GM23338 (cell line): ENCODE data around the gene PSMA7. TPM values are rescaled to one million over a fixed set of nuclear protein-coding genes. Genes with fewer than 3 reads are reported as not detected.

Experiments used
- ATAC-seq: fragments of 200-7000 bp; cut with Tn5 transposase; 3 replicates; pipeline ENCODE4 v1.9.1; 2020
- DNase-seq: peaks from one replicate; pipeline ENCODE4 v3.0.0-alpha.2; 2015; ENCODE audit warnings: low spot score
- H2AFZ ChIP-seq: fragments of 200-600 bp; sonication (generic); 2 replicates; pipeline ENCODE4 v1.8.0; 2016; ENCODE audit warnings: antibody characterized with exemption, mild to moderate bottlenecking, moderate library complexity
- H3F3A ChIP-seq: fragments of 200-600 bp; sonication (generic); replicated peaks from 2 replicates; pipeline ENCODE4 v1.8.0; 2017; ENCODE audit warnings: antibody characterized with exemption, mixed run types, low read depth
- H3K27ac ChIP-seq: fragments of 200-600 bp; sonication (generic); 2 replicates; pipeline ENCODE4 v1.6.1; 2016; ENCODE audit warnings: low read depth
- H3K27me3 ChIP-seq: fragments of 200-600 bp; sonication (generic); 2 replicates; pipeline ENCODE4 v1.8.0; 2016; ENCODE audit warnings: mild to moderate bottlenecking, mixed run types, moderate library complexity; ENCODE audit not compliant: insufficient read depth
- H3K36me3 ChIP-seq: fragments of 200-600 bp; sonication (generic); 2 replicates; pipeline ENCODE4 v1.8.0; 2016; ENCODE audit warnings: mild to moderate bottlenecking; ENCODE audit not compliant: insufficient read depth
- H3K4me1 ChIP-seq: fragments of 200-600 bp; sonication (generic); 2 replicates; pipeline ENCODE4 v1.8.0; 2016; ENCODE audit warnings: mild to moderate bottlenecking, moderate library complexity; ENCODE audit not compliant: insufficient read depth
- H3K4me2 ChIP-seq: fragments of 200-600 bp; sonication (generic); 2 replicates; pipeline ENCODE4 v1.7.1; 2017; ENCODE audit warnings: mixed run types
- H3K4me3 ChIP-seq: fragments of 200-600 bp; sonication (generic); 2 replicates; pipeline ENCODE4 v1.6.1; 2016; ENCODE audit warnings: mixed run types
- H3K79me2 ChIP-seq: fragments of 200-600 bp; sonication (generic); replicated peaks from 2 replicates; pipeline ENCODE4 v1.8.0; 2017; ENCODE audit warnings: mild to moderate bottlenecking; ENCODE audit not compliant: insufficient read depth
- H3K9me2 ChIP-seq: fragments of 200-600 bp; sonication (generic); 2 replicates; pipeline ENCODE4 v1.8.0; 2017; ENCODE audit not compliant: insufficient read depth
- H4K20me1 ChIP-seq: fragments of 200-600 bp; sonication (generic); replicated peaks from 2 replicates; pipeline ENCODE4 v1.8.0; 2017; ENCODE audit warnings: mild to moderate bottlenecking; ENCODE audit not compliant: insufficient read depth
- H3K27ac Mint-ChIP-seq: 2 replicates; pipeline ENCODE4 v1.8.0; 2020; ENCODE audit warnings: inconsistent platforms, mild to moderate bottlenecking, moderate library complexity, mixed read lengths
- H3K27me3 Mint-ChIP-seq: 3 replicates; pipeline ENCODE4 v1.8.0; 2022; ENCODE audit warnings: low read depth, mild to moderate bottlenecking, moderate library complexity, mixed read lengths, inconsistent platforms; ENCODE audit not compliant: insufficient read depth, poor library complexity
- H3K36me3 Mint-ChIP-seq: 3 replicates; pipeline ENCODE4 v1.8.0; 2021; ENCODE audit warnings: low read depth, mild to moderate bottlenecking, inconsistent platforms, moderate library complexity, mixed read lengths
- H3K4me1 Mint-ChIP-seq: 3 replicates; pipeline ENCODE4 v1.8.0; 2020; ENCODE audit warnings: mild to moderate bottlenecking, inconsistent platforms, mixed read lengths
- H3K4me3 Mint-ChIP-seq: 3 replicates; pipeline ENCODE4 v1.8.0; 2021; ENCODE audit warnings: moderate library complexity, mild to moderate bottlenecking, inconsistent platforms, mixed read lengths
- H3K9me3 Mint-ChIP-seq: 3 replicates; pipeline ENCODE4 v1.8.0; 2020; ENCODE audit warnings: moderate library complexity, mild to moderate bottlenecking, inconsistent platforms, mixed read lengths
- EZH2 ChIP-seq: fragments of 200-600 bp; sonication (generic); IDR thresholded peaks from one replicate; pipeline ENCODE4 v1.8.0; 2017; ENCODE audit warnings: antibody characterized with exemption, mild to moderate bottlenecking, low read depth; ENCODE audit not compliant: unreplicated experiment
- EZH2phosphoT487 ChIP-seq: fragments of 200-600 bp; sonication (generic); IDR thresholded peaks from one replicate; pipeline ENCODE4 v1.8.1; 2018; ENCODE audit warnings: antibody characterized with exemption; ENCODE audit not compliant: unreplicated experiment
- JUNB ChIP-seq: IDR thresholded peaks from one replicate; pipeline ENCODE4 v1.6.1; 2016; ENCODE audit warnings: antibody characterized with exemption; ENCODE audit not compliant: unreplicated experiment
- NANOG ChIP-seq: IDR thresholded peaks from 2 replicates; pipeline ENCODE4 v1.6.1; 2016; ENCODE audit warnings: antibody characterized with exemption, borderline replicate concordance
- POLR2AphosphoS5 ChIP-seq: IDR thresholded peaks from 2 replicates; pipeline ENCODE4 v1.6.1; 2016; ENCODE audit warnings: antibody characterized with exemption, low read depth
- polyA plus RNA-seq: library from polyadenylated mRNA; unstranded; fragments of >200 nt; fragmentation: Nextera tagmentation; extraction: Ambion mirVana; gene quantifications from 2 replicates; pipeline ENCODE4 v1.2.1, GENCODE V29; 2016
- total RNA-seq: library from RNA; depleted of rRNA; stranded (reverse); fragments of >200 nt; shearing (Covaris generic); gene quantifications from 2 replicates; pipeline ENCODE4 v1.2.3, GENCODE V29; 2014
- TF ChIP-seq, protein P1 (sequence below): fragments of 250-450 bp; sonication (Bioruptor Pico); IDR thresholded peaks from 2 replicates; pipeline ENCODE4 v1.5.0; 2020; ENCODE audit warnings: mild to moderate bottlenecking, moderate library complexity
- TF ChIP-seq, protein P2 (sequence below), 2 experiments: fragments of 200-600 bp in 1 of 2; sonication (generic) in 1 of 2; conservative IDR thresholded peaks; 2 replicates each; pipeline versions ENCODE4 v1.5.1 to v1.6.1; 2016 to 2017; ENCODE audit warnings: antibody characterized with exemption in 2 of 2, low read depth in 2 of 2, mild to moderate bottlenecking in 2 of 2, moderate library complexity in 1 of 2
- TF ChIP-seq, protein P3 (sequence below): IDR thresholded peaks from 2 replicates; pipeline ENCODE4 v1.6.1; 2016; ENCODE audit warnings: antibody characterized with exemption
- TF ChIP-seq, protein P4 (sequence below): IDR thresholded peaks from one replicate; pipeline ENCODE4 v1.6.1; 2018; ENCODE audit warnings: antibody characterized with exemption; ENCODE audit not compliant: unreplicated experiment

Gene PSMA7
- total and polyA plus RNA-seq, 2 experiments from 2014 or later, result 357 to 628 TPM

DNA sequence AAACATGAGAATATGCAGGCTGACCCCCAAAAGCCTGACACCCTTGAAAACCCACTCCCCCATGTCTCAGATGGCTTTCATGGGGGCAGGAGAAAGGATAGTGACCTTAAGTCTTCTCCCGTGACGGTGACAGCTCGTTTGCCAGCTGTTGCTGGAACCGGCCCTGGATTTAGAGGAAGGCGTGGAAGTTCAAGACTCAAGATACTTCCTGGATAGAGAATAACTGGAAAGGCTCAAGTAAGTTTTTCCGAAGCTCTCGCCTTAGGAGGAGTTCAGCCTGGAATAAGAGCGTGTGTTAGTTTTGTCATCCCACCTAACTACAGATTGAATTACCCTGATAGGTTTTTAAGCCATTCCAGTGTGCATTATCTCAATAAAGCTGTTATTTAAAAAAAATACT, 28.1 kb upstream of the PSMA7 start:
- TF ChIP-seq, protein P1, sequence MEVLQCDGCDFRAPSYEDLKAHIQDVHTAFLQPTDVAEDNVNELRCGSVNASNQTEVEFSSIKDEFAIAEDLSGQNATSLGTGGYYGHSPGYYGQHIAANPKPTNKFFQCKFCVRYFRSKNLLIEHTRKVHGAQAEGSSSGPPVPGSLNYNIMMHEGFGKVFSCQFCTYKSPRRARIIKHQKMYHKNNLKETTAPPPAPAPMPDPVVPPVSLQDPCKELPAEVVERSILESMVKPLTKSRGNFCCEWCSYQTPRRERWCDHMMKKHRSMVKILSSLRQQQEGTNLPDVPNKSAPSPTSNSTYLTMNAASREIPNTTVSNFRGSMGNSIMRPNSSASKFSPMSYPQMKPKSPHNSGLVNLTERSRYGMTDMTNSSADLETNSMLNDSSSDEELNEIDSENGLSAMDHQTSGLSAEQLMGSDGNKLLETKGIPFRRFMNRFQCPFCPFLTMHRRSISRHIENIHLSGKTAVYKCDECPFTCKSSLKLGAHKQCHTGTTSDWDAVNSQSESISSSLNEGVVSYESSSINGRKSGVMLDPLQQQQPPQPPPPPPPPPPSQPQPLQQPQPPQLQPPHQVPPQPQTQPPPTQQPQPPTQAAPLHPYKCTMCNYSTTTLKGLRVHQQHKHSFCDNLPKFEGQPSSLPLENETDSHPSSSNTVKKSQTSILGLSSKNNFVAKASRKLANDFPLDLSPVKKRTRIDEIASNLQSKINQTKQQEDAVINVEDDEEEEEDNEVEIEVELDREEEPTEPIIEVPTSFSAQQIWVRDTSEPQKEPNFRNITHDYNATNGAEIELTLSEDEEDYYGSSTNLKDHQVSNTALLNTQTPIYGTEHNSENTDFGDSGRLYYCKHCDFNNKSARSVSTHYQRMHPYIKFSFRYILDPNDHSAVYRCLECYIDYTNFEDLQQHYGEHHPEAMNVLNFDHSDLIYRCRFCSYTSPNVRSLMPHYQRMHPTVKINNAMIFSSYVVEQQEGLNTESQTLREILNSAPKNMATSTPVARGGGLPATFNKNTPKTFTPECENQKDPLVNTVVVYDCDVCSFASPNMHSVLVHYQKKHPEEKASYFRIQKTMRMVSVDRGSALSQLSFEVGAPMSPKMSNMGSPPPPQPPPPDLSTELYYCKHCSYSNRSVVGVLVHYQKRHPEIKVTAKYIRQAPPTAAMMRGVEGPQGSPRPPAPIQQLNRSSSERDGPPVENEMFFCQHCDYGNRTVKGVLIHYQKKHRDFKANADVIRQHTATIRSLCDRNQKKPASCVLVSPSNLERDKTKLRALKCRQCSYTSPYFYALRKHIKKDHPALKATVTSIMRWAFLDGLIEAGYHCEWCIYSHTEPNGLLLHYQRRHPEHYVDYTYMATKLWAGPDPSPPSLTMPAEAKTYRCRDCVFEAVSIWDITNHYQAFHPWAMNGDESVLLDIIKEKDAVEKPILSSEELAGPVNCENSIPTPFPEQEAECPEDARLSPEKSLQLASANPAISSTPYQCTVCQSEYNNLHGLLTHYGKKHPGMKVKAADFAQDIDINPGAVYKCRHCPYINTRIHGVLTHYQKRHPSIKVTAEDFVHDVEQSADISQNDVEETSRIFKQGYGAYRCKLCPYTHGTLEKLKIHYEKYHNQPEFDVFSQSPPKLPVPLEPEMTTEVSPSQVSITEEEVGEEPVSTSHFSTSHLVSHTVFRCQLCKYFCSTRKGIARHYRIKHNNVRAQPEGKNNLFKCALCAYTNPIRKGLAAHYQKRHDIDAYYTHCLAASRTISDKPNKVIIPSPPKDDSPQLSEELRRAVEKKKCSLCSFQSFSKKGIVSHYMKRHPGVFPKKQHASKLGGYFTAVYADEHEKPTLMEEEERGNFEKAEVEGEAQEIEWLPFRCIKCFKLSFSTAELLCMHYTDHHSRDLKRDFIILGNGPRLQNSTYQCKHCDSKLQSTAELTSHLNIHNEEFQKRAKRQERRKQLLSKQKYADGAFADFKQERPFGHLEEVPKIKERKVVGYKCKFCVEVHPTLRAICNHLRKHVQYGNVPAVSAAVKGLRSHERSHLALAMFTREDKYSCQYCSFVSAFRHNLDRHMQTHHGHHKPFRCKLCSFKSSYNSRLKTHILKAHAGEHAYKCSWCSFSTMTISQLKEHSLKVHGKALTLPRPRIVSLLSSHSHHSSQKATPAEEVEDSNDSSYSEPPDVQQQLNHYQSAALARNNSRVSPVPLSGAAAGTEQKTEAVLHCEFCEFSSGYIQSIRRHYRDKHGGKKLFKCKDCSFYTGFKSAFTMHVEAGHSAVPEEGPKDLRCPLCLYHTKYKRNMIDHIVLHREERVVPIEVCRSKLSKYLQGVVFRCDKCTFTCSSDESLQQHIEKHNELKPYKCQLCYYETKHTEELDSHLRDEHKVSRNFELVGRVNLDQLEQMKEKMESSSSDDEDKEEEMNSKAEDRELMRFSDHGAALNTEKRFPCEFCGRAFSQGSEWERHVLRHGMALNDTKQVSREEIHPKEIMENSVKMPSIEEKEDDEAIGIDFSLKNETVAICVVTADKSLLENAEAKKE (CRISPR knock-in tag), result no peak
- TF ChIP-seq NANOG (no peak), JUNB (no peak), EZH2phosphoT487 (no peak), POLR2AphosphoS5 (no peak), EZH2 (no peak)
- TF ChIP-seq, protein P2, sequence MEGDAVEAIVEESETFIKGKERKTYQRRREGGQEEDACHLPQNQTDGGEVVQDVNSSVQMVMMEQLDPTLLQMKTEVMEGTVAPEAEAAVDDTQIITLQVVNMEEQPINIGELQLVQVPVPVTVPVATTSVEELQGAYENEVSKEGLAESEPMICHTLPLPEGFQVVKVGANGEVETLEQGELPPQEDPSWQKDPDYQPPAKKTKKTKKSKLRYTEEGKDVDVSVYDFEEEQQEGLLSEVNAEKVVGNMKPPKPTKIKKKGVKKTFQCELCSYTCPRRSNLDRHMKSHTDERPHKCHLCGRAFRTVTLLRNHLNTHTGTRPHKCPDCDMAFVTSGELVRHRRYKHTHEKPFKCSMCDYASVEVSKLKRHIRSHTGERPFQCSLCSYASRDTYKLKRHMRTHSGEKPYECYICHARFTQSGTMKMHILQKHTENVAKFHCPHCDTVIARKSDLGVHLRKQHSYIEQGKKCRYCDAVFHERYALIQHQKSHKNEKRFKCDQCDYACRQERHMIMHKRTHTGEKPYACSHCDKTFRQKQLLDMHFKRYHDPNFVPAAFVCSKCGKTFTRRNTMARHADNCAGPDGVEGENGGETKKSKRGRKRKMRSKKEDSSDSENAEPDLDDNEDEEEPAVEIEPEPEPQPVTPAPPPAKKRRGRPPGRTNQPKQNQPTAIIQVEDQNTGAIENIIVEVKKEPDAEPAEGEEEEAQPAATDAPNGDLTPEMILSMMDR (conservative IDR thresholded peaks at IDR 0.05; ENCODE audit: low read depth in 2 of 2), result no peak
- TF ChIP-seq, protein P3, sequence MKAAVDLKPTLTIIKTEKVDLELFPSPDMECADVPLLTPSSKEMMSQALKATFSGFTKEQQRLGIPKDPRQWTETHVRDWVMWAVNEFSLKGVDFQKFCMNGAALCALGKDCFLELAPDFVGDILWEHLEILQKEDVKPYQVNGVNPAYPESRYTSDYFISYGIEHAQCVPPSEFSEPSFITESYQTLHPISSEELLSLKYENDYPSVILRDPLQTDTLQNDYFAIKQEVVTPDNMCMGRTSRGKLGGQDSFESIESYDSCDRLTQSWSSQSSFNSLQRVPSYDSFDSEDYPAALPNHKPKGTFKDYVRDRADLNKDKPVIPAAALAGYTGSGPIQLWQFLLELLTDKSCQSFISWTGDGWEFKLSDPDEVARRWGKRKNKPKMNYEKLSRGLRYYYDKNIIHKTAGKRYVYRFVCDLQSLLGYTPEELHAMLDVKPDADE, result no peak
- TF ChIP-seq, protein P4, sequence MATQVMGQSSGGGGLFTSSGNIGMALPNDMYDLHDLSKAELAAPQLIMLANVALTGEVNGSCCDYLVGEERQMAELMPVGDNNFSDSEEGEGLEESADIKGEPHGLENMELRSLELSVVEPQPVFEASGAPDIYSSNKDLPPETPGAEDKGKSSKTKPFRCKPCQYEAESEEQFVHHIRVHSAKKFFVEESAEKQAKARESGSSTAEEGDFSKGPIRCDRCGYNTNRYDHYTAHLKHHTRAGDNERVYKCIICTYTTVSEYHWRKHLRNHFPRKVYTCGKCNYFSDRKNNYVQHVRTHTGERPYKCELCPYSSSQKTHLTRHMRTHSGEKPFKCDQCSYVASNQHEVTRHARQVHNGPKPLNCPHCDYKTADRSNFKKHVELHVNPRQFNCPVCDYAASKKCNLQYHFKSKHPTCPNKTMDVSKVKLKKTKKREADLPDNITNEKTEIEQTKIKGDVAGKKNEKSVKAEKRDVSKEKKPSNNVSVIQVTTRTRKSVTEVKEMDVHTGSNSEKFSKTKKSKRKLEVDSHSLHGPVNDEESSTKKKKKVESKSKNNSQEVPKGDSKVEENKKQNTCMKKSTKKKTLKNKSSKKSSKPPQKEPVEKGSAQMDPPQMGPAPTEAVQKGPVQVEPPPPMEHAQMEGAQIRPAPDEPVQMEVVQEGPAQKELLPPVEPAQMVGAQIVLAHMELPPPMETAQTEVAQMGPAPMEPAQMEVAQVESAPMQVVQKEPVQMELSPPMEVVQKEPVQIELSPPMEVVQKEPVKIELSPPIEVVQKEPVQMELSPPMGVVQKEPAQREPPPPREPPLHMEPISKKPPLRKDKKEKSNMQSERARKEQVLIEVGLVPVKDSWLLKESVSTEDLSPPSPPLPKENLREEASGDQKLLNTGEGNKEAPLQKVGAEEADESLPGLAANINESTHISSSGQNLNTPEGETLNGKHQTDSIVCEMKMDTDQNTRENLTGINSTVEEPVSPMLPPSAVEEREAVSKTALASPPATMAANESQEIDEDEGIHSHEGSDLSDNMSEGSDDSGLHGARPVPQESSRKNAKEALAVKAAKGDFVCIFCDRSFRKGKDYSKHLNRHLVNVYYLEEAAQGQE, result no peak
- H3K4me3 Mint-ChIP-seq, result no peak overlapping the region
- H3K36me3 Mint-ChIP-seq, result peaks cover 29% of the 10 kb centered on the region
- Histone ChIP-seq H4K20me1 (no peaks in the 10 kb centered on the region), H3K4me3 (no peak overlapping the region), H3K4me1 (no peaks in the 10 kb centered on the region), H3K27me3 (no peaks in the 10 kb centered on the region), H3K79me2 (no peaks in the 10 kb centered on the region), H3F3A (no peaks in the 10 kb centered on the region), H2AFZ (no peak overlapping the region), H3K36me3 (peaks cover 7% of the 10 kb centered on the region; the same call in 1 of the 2 replicates), H3K27ac (no peak overlapping the region), H3K9me2 (no peaks in the 10 kb centered on the region), H3K4me2 (no peak overlapping the region)
- no peak overlapping the region for H3K27ac Mint-ChIP-seq
- no peaks in the 10 kb centered on the region; the same call in 2 of the 3 replicates for H3K9me3 Mint-ChIP-seq
- DNase-seq, result no peak
- no peaks in the 10 kb centered on the region for H3K4me1 Mint-ChIP-seq
- ATAC-seq, result no peak
- H3K27me3 Mint-ChIP-seq, result peaks cover 22% of the 10 kb centered on the region
